Nephron progenitor cell (in vitro differentiated cells): ENCODE measurements around the gene ETFA.

Experiments used
- DNase-seq: peaks from one replicate; pipeline ENCODE4 v3.0.0; 2021
- H3K27ac Mint-ChIP-seq: 2 replicates; pipeline ENCODE4 v1.8.0; 2021; ENCODE audit warnings: mild to moderate bottlenecking, moderate library complexity, mixed read lengths
- H3K27me3 Mint-ChIP-seq: 2 replicates; pipeline ENCODE4 v1.8.0; 2021; ENCODE audit warnings: mild to moderate bottlenecking, low read depth, mixed read lengths; ENCODE audit not compliant: poor library complexity
- H3K36me3 Mint-ChIP-seq: 2 replicates; pipeline ENCODE4 v1.8.0; 2021; ENCODE audit warnings: low read depth, mixed read lengths
- H3K4me1 Mint-ChIP-seq: 2 replicates; pipeline ENCODE4 v1.8.0; 2021; ENCODE audit warnings: mixed read lengths
- H3K4me3 Mint-ChIP-seq: 2 replicates; pipeline ENCODE4 v1.8.0; 2021; ENCODE audit warnings: mild to moderate bottlenecking, moderate library complexity, mixed read lengths
- H3K9me3 Mint-ChIP-seq: 2 replicates; pipeline ENCODE4 v1.8.0; 2021; ENCODE audit warnings: mild to moderate bottlenecking, moderate library complexity, mixed read lengths
- TF ChIP-seq, protein P1 (sequence below): fragments of 200-600 bp; sonication (generic); IDR thresholded peaks from 2 replicates; pipeline ENCODE4 v1.5.0; 2021; ENCODE audit warnings: antibody characterized with exemption

The ETFA gene

DNA sequence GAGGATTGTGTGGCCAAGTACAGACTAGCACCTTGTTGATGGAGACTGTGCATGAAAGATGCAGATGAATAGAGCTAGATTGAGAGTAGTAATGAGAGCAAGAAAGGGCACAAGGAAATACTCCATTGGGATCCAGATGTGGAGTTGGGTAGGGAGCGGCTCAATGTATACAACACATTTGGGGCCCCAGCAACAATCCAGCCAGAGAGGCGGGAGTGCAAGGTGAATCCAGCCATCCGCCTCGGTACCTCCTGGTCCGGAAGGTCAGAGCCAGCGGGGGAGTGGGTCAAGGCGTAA lies 34.3 kb upstream of the ETFA start:
- no peaks in the 10 kb centered on the region for H3K9me3 Mint-ChIP-seq
- no peak overlapping the region for H3K27ac Mint-ChIP-seq
- peaks cover 97% of the 10 kb centered on the region for H3K27me3 Mint-ChIP-seq

DNA sequence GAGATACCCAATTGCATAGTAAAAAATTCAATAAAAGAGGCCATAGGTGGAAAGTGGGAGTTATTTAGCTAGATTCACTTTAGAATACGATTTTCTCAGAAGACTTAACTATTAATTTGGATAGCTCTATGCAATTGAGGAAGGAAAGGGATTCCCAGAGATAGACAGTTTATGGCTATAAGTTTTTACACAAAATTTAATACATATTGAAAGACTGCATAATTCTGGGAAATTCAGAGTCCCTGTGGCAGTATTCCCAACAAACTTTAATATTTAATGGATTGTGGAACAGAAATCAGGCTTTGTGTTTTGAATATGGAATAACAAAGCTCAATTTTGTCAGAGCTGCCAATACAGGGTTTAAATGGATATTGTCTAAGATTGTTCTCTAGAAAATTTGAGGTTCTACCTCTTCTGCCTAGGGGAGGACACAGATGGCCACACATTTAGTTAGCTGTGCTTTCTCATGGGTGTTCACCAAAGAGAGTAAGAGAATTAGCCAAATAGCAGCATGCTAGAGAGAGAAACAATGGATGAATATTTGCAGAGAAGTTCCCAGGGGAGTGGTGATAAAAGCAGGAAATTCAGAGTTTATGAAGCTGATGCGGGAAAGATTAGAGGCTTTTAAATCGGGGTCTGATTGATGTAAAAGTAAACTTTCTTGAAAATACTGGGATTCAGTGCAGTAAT lies 33.8 kb upstream of the ETFA start:
- Mint-ChIP-seq H3K4me3 (peak overlapping the region; percentile 56), H3K36me3 (no peaks in the 10 kb centered on the region), H3K27ac (no peak overlapping the region), H3K9me3 (no peaks in the 10 kb centered on the region), H3K27me3 (peaks cover 97% of the 10 kb centered on the region), H3K4me1 (peaks cover 38% of the 10 kb centered on the region)
- TF ChIP-seq, protein P1, sequence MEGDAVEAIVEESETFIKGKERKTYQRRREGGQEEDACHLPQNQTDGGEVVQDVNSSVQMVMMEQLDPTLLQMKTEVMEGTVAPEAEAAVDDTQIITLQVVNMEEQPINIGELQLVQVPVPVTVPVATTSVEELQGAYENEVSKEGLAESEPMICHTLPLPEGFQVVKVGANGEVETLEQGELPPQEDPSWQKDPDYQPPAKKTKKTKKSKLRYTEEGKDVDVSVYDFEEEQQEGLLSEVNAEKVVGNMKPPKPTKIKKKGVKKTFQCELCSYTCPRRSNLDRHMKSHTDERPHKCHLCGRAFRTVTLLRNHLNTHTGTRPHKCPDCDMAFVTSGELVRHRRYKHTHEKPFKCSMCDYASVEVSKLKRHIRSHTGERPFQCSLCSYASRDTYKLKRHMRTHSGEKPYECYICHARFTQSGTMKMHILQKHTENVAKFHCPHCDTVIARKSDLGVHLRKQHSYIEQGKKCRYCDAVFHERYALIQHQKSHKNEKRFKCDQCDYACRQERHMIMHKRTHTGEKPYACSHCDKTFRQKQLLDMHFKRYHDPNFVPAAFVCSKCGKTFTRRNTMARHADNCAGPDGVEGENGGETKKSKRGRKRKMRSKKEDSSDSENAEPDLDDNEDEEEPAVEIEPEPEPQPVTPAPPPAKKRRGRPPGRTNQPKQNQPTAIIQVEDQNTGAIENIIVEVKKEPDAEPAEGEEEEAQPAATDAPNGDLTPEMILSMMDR: no peak
- DNase-seq: no peak

More for the DNA sequence above, 34.3 kb upstream of the ETFA start:
- H3K4me1 Mint-ChIP-seq: peaks cover 34% of the 10 kb centered on the region
- TF ChIP-seq, protein P1: no peak
- DNase-seq: no peak
- peak overlapping the region; percentile 56 for H3K4me3 Mint-ChIP-seq
- no peaks in the 10 kb centered on the region for H3K36me3 Mint-ChIP-seq

DNA sequence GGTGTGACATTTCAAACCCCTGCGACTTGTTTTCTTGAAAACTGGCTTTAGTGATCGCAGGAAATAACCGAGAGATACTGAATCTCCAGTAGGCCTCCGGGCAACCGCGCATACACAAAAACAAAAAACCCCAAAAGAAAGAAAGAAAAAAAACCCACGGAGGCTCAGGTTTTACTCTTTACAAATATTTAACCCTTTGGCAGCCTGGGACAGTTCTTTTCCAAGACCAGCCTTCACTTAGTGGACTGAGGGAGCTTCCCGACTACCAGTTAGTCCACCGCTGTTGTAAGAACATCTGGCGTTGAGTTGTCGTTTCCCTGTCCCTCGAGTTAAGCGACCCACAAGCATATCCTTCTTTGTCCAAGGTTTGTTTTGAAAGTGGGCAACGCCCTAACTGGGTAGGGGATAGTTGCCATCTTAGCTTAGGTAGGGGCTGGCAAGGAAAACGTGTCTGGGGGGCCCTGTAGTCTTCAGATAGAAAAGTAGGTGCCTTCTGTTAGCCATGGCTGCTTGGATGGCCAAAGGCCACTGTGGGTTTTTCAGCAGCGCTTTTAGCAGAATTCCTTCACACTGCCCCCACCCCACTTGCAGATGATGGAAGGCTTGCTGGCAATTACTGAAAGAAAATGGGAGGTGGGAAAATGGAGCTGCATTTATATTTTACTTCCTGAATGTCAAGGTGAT lies 32.2 kb upstream of the ETFA start:
- Mint-ChIP-seq H3K9me3 (no peaks in the 10 kb centered on the region), H3K36me3 (no peaks in the 10 kb centered on the region), H3K4me3 (no peak overlapping the region), H3K27me3 (peaks cover 97% of the 10 kb centered on the region), H3K27ac (no peak overlapping the region), H3K4me1 (peaks cover 48% of the 10 kb centered on the region)
- DNase-seq: no peak
- TF ChIP-seq, protein P1: no peak

DNA sequence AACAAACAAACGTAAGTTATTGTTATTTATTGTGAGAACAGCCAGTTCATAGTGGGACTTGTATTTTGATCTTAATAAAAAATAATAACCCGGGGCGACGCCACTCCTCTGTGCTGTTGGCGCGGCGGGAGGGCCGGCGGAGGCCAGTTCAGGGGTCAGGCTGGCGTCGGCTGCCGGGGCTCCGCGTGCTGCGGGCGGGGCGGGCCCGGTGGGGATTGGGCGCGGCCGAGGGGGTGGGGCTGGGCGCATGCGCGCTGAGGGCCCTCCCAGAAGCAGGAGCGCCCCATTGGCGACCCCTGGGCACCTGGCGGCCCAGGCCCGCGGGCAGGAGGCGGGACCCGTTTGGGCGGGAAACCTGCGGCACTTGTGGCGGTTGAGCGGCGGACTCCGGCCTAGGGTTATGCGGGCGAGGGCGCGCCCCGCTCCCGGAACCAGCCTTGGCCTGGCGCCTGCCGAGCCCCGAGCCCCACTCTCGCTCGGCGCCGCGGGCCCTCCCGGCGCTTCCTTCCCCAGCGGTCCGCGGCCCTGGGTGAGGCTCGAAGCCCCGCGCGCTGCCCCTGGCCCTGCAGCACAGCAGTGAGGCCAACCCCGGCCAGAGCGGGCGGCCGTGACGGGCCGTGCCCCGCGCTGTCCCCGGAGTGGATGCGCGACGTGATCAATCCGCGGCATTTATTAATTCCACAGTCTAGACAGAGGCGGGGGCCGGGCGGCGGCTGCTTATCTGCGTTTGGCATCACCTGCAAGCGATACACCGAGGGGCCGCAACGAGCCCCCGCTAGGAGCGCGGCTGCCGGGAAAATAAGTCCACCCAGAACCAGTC lies 31.3 kb upstream of the ETFA start:
- H3K4me3 Mint-ChIP-seq: peak overlapping the region; percentile 46
- H3K9me3 Mint-ChIP-seq: no peaks in the 10 kb centered on the region
- no peaks in the 10 kb centered on the region for H3K36me3 Mint-ChIP-seq
- no peak overlapping the region for H3K27ac Mint-ChIP-seq
- peak; percentile 52 for DNase-seq
- H3K4me1 Mint-ChIP-seq: peaks cover 47% of the 10 kb centered on the region
- TF ChIP-seq, protein P1: no peak
- H3K27me3 Mint-ChIP-seq: peaks cover 97% of the 10 kb centered on the region

DNA sequence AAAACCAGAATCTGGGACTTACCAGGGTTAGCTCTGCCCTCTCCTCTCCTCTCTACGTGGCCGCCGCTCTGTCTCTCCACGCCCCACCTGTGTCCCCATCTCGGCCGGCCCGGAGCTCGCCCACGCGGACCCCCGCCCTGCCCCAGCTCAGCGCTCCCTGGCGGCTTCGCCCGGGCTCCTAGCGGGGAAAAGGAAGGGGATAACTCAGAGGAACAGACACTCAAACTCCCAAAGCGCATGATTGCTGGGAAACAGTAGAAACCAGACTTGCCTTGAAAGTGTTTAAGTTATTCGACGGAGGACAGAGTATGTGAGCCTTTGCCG lies 30.8 kb upstream of the ETFA start:
- TF ChIP-seq, protein P1: no peak
- peak; percentile 34 for DNase-seq
- Mint-ChIP-seq H3K27me3 (peaks cover 97% of the 10 kb centered on the region), H3K36me3 (no peaks in the 10 kb centered on the region), H3K4me3 (peak overlapping the region; percentile 46), H3K27ac (no peak overlapping the region), H3K4me1 (peaks cover 50% of the 10 kb centered on the region), H3K9me3 (no peaks in the 10 kb centered on the region)
